Epithelial cell of esophagus (primary cell): Measurements from ENCODE around the gene CABCOCO1.
A peak's percentile ranks its signal among the peaks of the same experiment; 100 is the strongest.

Experiments used
- DNase-seq: peaks from one replicate; pipeline ENCODE4 v3.0.0; 2010; ENCODE audit warnings: low read depth
- H3K4me3 ChIP-seq: 2 replicates; pipeline ENCODE4 v1.5.1; 2011; ENCODE audit warnings: mild to moderate bottlenecking, low read length, control low read depth
- CTCF ChIP-seq: IDR thresholded peaks from 2 replicates; pipeline ENCODE4 v1.5.1; 2011; ENCODE audit warnings: low read depth, mild to moderate bottlenecking, low read length, control low read depth, inconsistent platforms; ENCODE audit not compliant: insufficient read depth; ENCODE audit errors: missing control alignments

Gene CABCOCO1

GRCh38 chr10:61662794-61663259, at the start of gene CABCOCO1:
TSS of gene CABCOCO1 (plus strand) at chr10:61662929. CDS start at chr10:61662973, 44 bp downstream.
- H3K4me3 ChIP-seq: peak within 1 kb of the TSS; percentile 51
- peak; percentile 48 for DNase-seq
- TF ChIP-seq CTCF: peak; percentile 17

GRCh38 chr10:61613665-61614064, 49.1 kb upstream of the CABCOCO1 start:
- no peak for TF ChIP-seq CTCF
- DNase-seq: no peak
- no peak overlapping the region for H3K4me3 ChIP-seq

- no peak for TF ChIP-seq CTCF
- no peak for DNase-seq
- H3K4me3 ChIP-seq: no peak overlapping the region
Measured at GRCh38 chr10:61616611-61617010, 46.1 kb upstream of the CABCOCO1 start.

GRCh38 chr10:61617180-61617579, 45.5 kb upstream of the CABCOCO1 start:
- H3K4me3 ChIP-seq: no peak overlapping the region
- no peak for TF ChIP-seq CTCF
- no peak for DNase-seq

GRCh38 chr10:61617586-61617985, 45.1 kb upstream of the CABCOCO1 start:
- no peak overlapping the region for H3K4me3 ChIP-seq
- DNase-seq: no peak
- no peak for TF ChIP-seq CTCF

- no peak for TF ChIP-seq CTCF
- no peak overlapping the region for H3K4me3 ChIP-seq
- no peak for DNase-seq
Measured at GRCh38 chr10:61618388-61618961, 44.3 kb upstream of the CABCOCO1 start.

- H3K4me3 ChIP-seq: no peak overlapping the region
- no peak for DNase-seq
- TF ChIP-seq CTCF: no peak
Measured at GRCh38 chr10:61620506-61620905, 42.2 kb upstream of the CABCOCO1 start.
